Body of pancreas (tissue), 4 donors: ENCODE measurements around the gene CFAP52. TPM values are rescaled to one million over a fixed set of nuclear protein-coding genes. Genes with fewer than 3 reads are reported as not detected.

Experiments
- ATAC-seq: fragments of 150-250 bp; one replicate; pipeline ENCODE4 v1.9.1; 2016
- DNase-seq, 4 donors: peaks; one replicate each; pipeline ENCODE4 v3.0.0-alpha.2; 2019
- H3K27ac ChIP-seq, 4 donors: fragments of 200-600 bp; sonication (generic); 1 replicate in 3 of 4; 2 replicates in 1 of 4; pipeline versions ENCODE4 v1.5.1 to v1.6.1; 2016 to 2019; ENCODE audit warnings: mild to moderate bottlenecking in 1 of 4, mixed read lengths in 1 of 4, moderate library complexity in 1 of 4
- H3K27me3 ChIP-seq, 2 donors: fragments of 200-600 bp; sonication (generic); one replicate each; pipeline ENCODE4 v1.6.0; 2016; ENCODE audit warnings: mild to moderate bottlenecking in 1 of 2
- H3K36me3 ChIP-seq, 2 donors: fragments of 200-600 bp; sonication (generic); replicated peaks in 1 of 2; 2 replicates each; pipeline ENCODE4 v1.5.1; 2016; ENCODE audit warnings: low read depth in 2 of 2; ENCODE audit not compliant: insufficient read depth in 1 of 2
- H3K4me1 ChIP-seq: fragments of 200-600 bp; sonication (generic); one replicate; pipeline ENCODE4 v1.6.0; 2016
- H3K4me3 ChIP-seq, 2 donors: fragments of 200-600 bp; sonication (generic); 1 replicate in 1 of 2; 2 replicates in 1 of 2; pipeline ENCODE4 v1.5.1; 2016 to 2019
- H3K9me3 ChIP-seq, 3 donors: fragments of 200-600 bp; sonication (generic); 1 replicate in 2 of 3; 2 replicates in 1 of 3; pipeline ENCODE4 v1.5.1; 2016
- CTCF ChIP-seq, 7 experiments: fragments of 450-650 bp in 4 of 7; fragments of 200-600 bp in 3 of 7; sonication (generic) in 3 of 7; IDR thresholded peaks; one replicate each; pipeline ENCODE4 v1.5.1; 2016 to 2019; ENCODE audit warnings: antibody characterized with exemption in 7 of 7
- POLR2A ChIP-seq, 3 donors: fragments of 450-650 bp; IDR thresholded peaks; one replicate each; pipeline ENCODE4 v1.6.1; 2016; ENCODE audit warnings: antibody characterized with exemption in 3 of 3, mild to moderate bottlenecking in 2 of 3
- WGBS, 2 donors: methylation state at CpG; one replicate each; pipeline ENCODE4 v1.1.5; 2017; 5-methylcytosine and 5-hydroxymethylcytosine counted together
- intact Hi-C: fragments of 100-400 bp; cut with DNase I; formaldehyde crosslinking; loops from one replicate; pipeline ENCODE4 v1.15.1; 2023
- total RNA-seq, 2 donors: library from RNA; depleted of rRNA; stranded (reverse); fragments of >200 nt; gene quantifications; one replicate each; pipeline ENCODE4 v1.1.0, GENCODE V29; 2016

Gene CFAP52
- total RNA-seq, 2 donors from 2014 or later = not detected

GRCh38 chr17:9541718-9542117 is 34.7 kb upstream of the CFAP52 start:
- H3K27ac ChIP-seq = no peak overlapping the region
- H3K27me3 ChIP-seq = no peaks in the 10 kb centered on the region
- no peak overlapping the region for H3K4me3 ChIP-seq
- no peak for TF ChIP-seq POLR2A (IDR thresholded peaks at IDR 0.05)
- no peak for TF ChIP-seq CTCF (IDR thresholded peaks at IDR 0.05)
- WGBS, 2 donors = 83 to 89% methylated on average over 4 of the region's 4 CpGs
- no peaks in the 10 kb centered on the region for H3K9me3 ChIP-seq
- ATAC-seq = no peak
- peaks cover 14% of the 10 kb centered on the region for H3K4me1 ChIP-seq
- no peaks in the 10 kb centered on the region for H3K36me3 ChIP-seq
- intact Hi-C loops = no loop called here
- no peak for DNase-seq

- Histone ChIP-seq H3K27me3 (no peaks in the 10 kb centered on the region), H3K36me3 (no peaks in the 10 kb centered on the region), H3K4me1 (no peaks in the 10 kb centered on the region), H3K4me3 (no peak overlapping the region), H3K27ac (no peak overlapping the region), H3K9me3 (no peaks in the 10 kb centered on the region)
- WGBS, 2 donors = 91 to 92% methylated on average over 7 of the region's 7 CpGs
- ATAC-seq = no peak
- no peak for DNase-seq
- TF ChIP-seq CTCF (IDR thresholded peaks at IDR 0.05) = no peak
- TF ChIP-seq POLR2A (IDR thresholded peaks at IDR 0.05) = no peak
- intact Hi-C loops = no loop called here
Measured at GRCh38 chr17:9544221-9544620, 32.2 kb upstream of the CFAP52 start.

GRCh38 chr17:9549215-9549614 is 27.2 kb upstream of the CFAP52 start:
- DNase-seq (no peak), ATAC-seq (no peak)
- no peaks in the 10 kb centered on the region for H3K4me1 ChIP-seq
- no peaks in the 10 kb centered on the region for H3K9me3 ChIP-seq
- intact Hi-C loops = no loop called here
- 93 to 98% methylated on average over 2 of the region's 2 CpGs for WGBS, 2 donors
- no peak overlapping the region for H3K4me3 ChIP-seq
- no peak overlapping the region for H3K27ac ChIP-seq
- H3K36me3 ChIP-seq = no peaks in the 10 kb centered on the region
- TF ChIP-seq POLR2A (IDR thresholded peaks at IDR 0.05) (no peak), CTCF (IDR thresholded peaks at IDR 0.05) (no peak)
- no peaks in the 10 kb centered on the region for H3K27me3 ChIP-seq

GRCh38 chr17:9553181-9553580 is 23.3 kb upstream of the CFAP52 start:
- TF ChIP-seq CTCF (IDR thresholded peaks at IDR 0.05) = no peak
- TF ChIP-seq POLR2A (IDR thresholded peaks at IDR 0.05) = no peak
- no peak overlapping the region for H3K27ac ChIP-seq
- H3K9me3 ChIP-seq = no peaks in the 10 kb centered on the region
- 87 to 98% methylated on average over 2 of the region's 2 CpGs for WGBS, 2 donors
- H3K4me3 ChIP-seq = no peak overlapping the region
- H3K27me3 ChIP-seq = no peaks in the 10 kb centered on the region
- H3K4me1 ChIP-seq = no peaks in the 10 kb centered on the region
- ATAC-seq = no peak
- H3K36me3 ChIP-seq = no peaks in the 10 kb centered on the region
- no peak for DNase-seq
- intact Hi-C loops = no loop called here

- no peaks in the 10 kb centered on the region for H3K27me3 ChIP-seq
- H3K4me1 ChIP-seq = no peaks in the 10 kb centered on the region
- H3K4me3 ChIP-seq = no peak overlapping the region
- TF ChIP-seq CTCF (IDR thresholded peaks at IDR 0.05) (no peak), POLR2A (IDR thresholded peaks at IDR 0.05) (no peak)
- H3K9me3 ChIP-seq = no peaks in the 10 kb centered on the region
- H3K27ac ChIP-seq = no peak overlapping the region
- no peak for ATAC-seq
- DNase-seq = no peak
- no peaks in the 10 kb centered on the region for H3K36me3 ChIP-seq
- WGBS, 2 donors = 84 to 90% methylated on average over 4 of the region's 4 CpGs
- intact Hi-C loops = no loop called here
Measured at GRCh38 chr17:9553596-9553995, 22.8 kb upstream of the CFAP52 start.
